T-helper 2 cell treated with Interferon-gamma antibody and Interleukin-4, amounts not matched to agents 100 ng/mL and 5 ng/mL, for 36 hours (primary cell): ENCODE results near the gene SPINT2. TPM values are rescaled to one million over a fixed set of nuclear protein-coding genes. Genes with fewer than 3 reads are reported as not detected.
"Not testable (repeated sequence)": the region's sequence is repeated elsewhere in the genome, so short reads cannot be mapped to it uniquely, and the experiment has no call there.

Source experiments
- intact Hi-C: fragments of 100-400 bp; cut with micrococcal nuclease; formaldehyde crosslinking; loops from one replicate; pipeline ENCODE4 v1.15.1; 2023
- total RNA-seq: library from RNA; stranded (reverse); gene quantifications from 2 replicates; pipeline ENCODE4 v1.2.3, GENCODE V29; 2022

Gene SPINT2, protein sequence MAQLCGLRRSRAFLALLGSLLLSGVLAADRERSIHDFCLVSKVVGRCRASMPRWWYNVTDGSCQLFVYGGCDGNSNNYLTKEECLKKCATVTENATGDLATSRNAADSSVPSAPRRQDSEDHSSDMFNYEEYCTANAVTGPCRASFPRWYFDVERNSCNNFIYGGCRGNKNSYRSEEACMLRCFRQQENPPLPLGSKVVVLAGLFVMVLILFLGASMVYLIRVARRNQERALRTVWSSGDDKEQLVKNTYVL
- 71.0 and 71.3 TPM in 2 replicates for total RNA-seq

DNA sequence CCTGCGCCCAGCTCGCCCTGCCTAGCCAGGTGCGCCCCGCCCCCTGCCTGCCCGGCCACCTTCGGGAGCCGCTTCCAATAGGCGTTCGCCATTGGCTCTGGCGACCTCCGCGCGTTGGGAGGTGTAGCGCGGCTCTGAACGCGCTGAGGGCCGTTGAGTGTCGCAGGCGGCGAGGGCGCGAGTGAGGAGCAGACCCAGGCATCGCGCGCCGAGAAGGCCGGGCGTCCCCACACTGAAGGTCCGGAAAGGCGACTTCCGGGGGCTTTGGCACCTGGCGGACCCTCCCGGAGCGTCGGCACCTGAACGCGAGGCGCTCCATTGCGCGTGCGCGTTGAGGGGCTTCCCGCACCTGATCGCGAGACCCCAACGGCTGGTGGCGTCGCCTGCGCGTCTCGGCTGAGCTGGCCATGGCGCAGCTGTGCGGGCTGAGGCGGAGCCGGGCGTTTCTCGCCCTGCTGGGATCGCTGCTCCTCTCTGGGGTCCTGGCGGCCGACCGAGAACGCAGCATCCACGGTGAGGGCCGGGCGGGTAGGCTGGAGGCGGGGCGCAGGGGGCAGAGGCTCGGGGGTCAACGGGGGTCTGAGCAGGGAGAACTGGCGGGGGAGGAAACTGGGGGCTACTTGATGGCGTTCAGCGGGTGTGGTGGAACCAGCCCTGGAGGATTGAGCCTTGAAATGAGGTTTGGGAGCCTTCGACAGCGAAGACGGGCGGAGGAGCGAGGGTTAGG, at the start of gene SPINT2:
Gene SPINT2 (plus strand): TSS at position 88 of the 727 bp plus-strand sequence. CDS start 320 bp downstream, at position 408.
- intact Hi-C loops = loop anchor here (1.0 to 5.0 kb wide), 4 partner anchors 8 to 357 kb away; partner anchors contain the start of genes CATSPERG, PPP1R14A and SIPA1L3

DNA sequence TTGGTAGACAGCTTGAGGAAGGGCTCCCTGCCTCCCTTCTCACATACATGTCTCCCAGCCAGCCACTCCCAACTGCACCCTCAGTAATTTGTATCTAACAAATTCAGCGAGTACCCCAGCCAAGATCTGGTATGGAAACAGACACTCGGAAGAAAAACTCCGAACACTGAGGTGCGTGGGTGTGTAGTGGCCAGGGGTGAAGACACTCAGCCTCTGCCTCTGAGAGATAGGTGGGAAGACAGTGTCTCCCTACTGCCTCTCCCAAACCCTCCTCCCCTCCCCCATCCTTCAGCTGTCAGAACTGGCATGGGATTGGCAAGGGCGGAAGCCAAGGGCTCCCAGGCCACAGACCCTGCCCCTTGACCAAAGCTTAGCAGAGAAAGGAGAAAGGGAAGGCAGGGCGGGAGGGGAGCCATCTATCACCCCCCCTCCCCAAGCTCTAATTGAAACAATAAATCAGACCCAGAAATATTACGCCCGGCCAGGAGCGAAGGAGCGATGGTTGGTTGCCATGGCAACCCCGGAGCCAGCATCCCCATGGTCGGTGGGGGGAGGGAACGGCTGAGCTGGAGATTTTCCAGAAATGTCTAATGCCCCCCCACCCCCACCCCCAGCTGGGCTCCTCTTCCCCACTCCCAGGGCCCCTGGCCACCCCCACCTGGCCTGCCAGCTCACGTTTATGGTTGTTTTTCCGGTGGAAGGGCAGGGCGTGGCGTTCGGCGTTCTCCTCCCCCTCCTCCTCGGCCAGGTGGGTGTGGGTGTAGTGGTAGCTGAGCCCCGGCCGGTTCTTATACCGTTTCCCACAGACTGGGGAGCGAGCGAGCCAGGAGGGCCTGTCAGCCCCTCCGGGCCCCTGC, 47.4 kb upstream of the SPINT2 start:
- intact Hi-C loops = no loop called here

DNA sequence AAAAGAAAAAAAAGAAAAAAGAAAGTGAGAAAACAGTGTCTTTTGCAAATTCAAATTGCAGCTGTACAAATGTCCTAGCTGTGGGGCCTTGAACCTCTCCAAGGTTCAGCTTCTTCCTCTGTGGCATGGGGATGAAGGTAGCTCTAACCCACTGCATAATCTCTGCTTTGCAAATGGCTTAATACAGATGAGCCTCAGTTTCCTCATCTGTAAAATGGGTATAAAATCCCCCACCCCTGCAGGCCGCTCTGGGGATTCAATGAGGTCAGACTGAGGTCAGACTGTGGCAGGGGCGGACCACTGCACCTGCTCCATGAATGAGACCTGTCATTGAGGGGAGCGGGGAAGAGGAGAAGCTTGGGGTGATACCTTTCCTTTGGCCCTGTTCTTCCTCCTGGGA, 46.2 kb upstream of the SPINT2 start:
- intact Hi-C loops = no loop called here

DNA sequence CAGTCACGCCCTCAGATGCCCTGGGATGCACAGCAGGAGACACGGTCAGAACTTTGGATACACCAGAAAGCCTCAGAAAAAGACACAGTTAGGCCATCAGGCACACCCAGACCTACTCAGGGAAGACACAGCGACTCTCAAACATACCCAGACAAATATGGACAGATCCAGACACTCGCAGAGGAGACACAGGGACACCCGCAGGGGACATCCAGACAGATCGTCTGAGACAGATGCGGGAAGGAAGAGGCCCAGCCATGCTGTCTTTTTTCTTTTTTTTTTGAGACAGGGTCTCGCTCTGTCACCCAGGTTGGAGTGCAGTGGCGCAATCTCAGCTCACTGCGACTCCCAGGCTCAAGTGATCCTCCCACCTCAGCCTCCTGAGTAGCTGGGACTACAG, 45.2 kb upstream of the SPINT2 start:
- intact Hi-C loops = no loop called here

DNA sequence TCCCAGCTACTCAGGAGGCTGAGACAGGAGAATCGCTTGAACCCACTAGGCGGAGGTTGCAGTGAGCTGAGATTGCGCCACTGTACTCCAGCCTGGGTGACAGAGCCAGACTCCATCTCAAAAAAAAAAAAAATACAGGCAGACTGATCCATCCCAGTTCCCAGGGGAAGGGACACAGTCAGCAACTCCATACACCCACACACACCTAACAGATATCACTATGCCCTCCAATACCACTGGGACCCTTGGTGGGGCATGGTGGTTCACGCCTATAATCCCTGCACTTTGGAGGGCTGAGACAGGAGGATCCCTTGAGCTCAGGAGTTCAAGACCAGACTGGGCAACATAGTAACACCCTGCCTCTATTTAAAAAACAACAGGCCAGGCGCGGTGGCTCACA, 43.0 kb upstream of the SPINT2 start:
- intact Hi-C loops = no loop called here

DNA sequence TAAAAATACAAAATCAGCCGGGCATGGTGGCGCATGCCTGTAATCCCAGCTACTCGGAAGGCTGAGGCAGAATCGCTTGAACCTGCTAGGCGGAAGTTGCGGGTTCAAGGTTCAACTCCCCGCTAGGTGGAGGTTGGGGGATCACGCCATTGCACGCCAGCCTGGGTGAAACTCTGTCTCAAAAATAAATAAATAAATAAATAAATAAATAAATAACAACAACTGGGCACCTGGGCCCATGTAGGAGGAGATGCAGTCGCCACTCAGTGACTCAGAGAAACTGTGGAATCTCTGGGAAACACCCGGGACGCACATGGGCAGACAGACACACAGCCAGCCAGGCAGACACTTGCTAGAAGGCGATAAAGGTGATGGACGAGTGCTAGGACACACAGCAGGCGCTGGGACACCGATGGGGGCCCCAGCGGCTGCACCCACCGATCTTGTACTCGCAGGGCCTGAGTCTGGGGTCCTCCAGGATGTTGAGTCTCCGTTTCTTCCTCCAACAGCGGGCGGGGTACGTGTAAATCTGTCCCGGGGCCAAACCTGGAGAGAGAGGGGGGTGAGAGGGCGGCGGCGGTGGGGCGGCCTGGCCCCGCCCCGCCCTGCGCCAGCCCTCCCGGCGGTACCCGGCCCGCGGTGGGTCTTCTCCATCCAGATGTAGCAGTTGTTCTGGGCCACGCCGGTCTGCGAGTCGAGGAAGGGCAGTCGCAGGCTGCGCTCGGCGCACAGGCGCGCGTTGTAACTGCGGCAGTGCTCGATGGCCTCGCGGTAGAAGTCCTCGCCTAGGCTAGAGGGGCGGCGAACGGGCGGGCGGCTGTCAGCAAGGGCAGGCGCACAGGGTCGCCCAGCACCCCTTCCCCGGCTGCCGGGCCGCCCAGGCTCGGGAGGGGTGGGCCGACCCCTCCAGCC, 42.2 kb upstream of the SPINT2 start:
- intact Hi-C loops = no loop called here

DNA sequence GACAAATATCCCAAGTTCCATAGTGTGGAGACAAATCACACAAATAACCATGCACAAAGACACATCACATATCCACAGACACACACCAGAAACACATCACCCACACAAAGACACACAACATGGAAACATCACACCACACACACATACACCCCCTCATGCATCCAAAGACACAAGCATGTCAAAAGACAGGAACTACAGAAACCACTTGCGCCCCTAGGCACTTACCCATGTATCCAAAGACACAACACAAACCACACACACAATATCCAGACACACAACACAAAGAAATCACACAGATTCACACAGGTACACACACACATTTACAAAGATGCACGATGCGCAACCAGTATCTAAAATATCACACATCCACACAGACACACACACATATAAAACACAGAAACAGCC, 41.3 kb upstream of the SPINT2 start:
- intact Hi-C loops = no loop called here

DNA sequence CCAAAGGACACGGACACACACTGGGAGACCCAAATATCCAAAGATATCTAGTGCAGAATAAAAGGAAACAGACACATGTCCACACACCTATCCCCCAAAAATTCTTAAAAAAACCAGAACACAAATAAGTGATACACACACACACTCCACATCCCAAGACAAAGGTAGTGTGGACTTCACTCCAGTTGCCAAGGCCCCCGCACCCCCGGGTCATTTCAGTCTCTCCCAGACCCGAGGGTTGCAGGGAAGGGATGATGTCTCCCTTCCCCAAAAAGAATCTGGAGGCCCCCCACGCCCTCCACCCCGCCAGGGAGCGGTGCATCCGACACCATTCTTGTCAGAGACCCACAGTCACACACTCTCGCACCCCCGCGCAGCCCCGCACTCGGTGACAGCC, 40.8 kb upstream of the SPINT2 start:
- intact Hi-C loops = loop anchor here (1.0 kb wide), 1 partner anchor 128 kb away; no protein-coding TSS in a partner anchor

DNA sequence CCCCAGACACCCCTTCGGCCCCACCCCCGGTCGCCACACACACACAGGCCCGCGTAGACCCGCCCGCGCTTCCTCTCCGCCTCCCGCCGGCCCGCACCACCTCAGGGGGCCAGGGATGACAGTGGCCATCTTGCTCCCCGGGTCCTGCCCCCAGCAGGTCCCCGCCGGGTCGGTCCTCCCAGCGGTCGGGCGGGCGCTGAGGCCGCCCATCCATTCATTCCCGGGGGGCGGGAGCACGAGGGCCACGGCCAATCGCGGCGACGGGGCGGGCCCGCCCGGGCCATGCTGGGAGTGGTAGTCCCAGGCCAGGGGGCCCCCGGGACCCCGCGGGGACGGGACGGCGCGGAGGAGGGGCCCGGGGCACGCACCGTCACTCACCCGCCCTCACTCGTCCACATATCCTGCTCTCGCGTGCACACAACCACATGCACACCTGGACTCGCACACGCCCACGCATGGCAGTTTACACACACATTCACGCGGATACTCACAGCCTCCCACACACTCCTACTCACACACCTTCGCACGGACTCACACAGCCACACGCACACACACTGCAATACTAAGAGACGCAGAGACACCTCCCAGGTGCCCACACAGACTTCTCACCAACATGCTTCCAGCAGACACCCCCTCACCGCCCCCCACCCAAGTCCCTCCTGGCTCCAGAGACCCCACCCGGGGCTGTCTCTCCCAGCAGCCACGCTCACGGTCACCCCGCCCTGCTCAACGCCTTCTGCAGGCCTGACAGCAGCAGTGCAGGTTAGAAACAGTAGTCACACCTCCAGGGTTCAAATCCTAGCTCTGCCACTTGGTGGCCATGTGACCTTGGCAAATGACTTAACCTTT, 40.1 kb upstream of the SPINT2 start, which contains the start of gene DPF1:
Gene DPF1 (minus strand): TSS at position 209 of the 849 bp plus-strand sequence. CDS start 80 bp downstream, at position 129.
- intact Hi-C loops = loop anchor here (1.0 kb wide), 1 partner anchor 129 kb away; no protein-coding TSS in a partner anchor

DNA sequence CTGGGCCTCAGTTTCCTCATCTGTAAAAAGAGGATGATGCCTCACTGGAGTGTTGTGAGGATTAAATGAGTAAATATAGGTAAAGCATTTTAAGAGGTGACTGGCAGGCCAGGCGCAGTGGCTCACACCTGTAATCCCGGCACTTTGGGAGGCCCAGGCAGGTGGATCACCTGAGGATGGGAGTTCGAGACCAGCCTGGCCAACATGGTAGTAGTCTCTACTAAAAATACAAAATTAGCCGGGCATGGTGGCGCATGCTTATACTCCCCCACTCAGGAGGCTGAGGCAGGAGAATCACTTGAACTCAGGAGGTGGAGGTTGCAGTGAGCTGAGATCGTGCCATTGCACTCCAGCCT, 39.5 kb upstream of the SPINT2 start:
- intact Hi-C loops = loop anchor here (1.0 kb wide), 1 partner anchor 130 kb away; no protein-coding TSS in a partner anchor

DNA sequence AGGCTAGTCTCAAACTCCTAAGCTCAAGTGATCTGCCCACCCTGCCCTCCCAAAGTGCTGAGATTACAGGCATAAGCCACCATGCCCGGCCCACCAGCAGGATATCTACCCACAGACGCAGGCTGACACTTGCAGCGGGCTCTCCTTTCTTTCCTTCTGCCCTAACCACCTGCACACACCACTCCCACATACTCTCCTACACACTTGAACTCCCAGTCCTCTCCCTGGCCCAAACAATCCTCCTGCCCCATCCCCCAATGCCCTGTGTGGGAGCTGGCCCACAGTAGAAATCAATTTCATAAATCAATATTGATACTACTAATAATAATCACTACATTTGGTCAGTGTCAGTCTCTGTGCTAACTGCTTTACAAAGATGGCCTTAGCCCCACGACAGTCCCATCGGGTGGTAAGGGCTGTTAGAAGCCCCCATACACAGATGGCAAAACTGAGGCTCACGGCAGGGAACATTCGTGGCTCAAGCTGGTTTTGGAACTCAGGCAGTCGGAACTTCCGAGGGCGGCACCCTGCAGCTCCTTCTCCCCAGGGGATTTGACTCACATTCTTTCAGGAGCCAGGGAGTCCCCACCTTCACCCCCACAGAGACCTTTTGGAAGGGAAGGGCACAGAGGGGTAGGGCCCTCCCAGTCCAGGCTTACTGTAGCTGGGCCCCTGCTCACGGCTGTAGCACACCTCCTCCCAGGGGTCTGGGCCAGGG, 36.9 kb upstream of the SPINT2 start:
- intact Hi-C loops = loop anchor here (2.0 kb wide), 2 partner anchors 109 to 321 kb away; partner anchors contain the start of genes SIPA1L3 and WDR87

DNA sequence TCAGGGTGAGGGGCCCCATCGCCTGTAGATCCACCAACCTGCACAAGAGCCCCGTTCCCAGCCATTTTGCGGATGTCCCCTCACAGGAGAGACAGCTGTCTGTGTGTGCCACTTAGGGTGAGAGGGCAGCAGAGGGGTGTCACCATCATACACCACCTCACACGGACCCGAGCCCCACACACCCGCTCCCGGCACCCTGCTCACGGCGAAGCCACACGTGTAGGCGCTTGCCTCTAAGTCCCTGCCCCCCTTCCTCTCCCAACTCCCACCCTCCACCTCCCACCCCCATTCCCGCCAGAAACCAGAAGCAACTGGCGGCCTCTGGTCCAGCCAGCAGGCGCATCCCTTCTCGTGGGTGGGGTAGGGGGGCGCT, 36.4 kb upstream of the SPINT2 start:
- intact Hi-C loops = loop anchor here (2.0 kb wide), 2 partner anchors 109 to 321 kb away; partner anchors contain the start of genes SIPA1L3 and WDR87

DNA sequence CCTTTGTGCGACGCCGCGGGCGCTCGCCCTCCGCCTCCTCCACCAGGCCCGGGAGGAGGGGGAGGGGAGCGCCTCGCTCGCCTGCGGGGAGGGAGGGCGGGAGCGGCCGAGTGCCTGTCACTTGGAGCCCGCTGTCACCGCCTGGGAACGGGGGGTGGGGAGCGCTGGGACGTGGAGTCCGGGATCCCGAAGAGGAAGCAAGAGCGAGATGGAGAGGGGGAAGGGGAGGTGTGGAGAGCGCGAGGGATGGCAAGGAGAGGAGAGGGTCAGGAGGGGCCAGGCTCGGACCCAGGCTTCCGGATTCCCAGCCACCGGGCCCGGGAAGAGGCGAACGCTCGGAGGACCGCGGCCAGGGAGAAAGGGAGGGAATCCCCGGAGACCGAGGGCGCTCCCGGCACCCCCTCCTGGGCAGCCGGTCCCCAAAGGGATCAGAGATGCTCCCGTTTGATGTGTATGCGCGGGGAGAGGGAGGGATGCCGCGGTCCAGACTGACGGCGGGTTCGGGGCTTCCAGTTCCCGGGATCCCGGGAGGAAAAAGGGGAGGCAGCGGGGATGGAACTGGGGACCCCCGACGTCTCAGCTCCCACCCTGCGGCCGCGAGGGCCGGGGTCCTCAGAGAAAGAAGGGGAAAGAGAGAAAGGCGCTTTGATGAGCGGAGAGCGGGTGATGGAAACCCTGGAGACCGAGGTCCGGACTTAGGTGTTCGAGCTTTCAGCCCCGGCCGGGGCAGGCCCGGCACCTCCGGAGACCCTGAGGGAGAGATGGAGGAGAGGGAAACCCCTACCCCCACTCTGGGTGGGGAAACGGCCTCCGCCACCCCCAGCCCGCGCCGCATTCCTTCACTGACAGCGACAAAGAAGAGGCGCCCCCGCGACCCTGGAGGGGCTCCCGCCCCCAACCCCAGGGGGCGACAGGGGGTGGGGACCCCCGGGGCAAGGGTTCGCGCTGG, 35.6 kb upstream of the SPINT2 start:
- intact Hi-C loops = loop anchor here (2.0 kb wide), 2 partner anchors 108 to 322 kb away; partner anchors contain the start of genes SIPA1L3 and WDR87

DNA sequence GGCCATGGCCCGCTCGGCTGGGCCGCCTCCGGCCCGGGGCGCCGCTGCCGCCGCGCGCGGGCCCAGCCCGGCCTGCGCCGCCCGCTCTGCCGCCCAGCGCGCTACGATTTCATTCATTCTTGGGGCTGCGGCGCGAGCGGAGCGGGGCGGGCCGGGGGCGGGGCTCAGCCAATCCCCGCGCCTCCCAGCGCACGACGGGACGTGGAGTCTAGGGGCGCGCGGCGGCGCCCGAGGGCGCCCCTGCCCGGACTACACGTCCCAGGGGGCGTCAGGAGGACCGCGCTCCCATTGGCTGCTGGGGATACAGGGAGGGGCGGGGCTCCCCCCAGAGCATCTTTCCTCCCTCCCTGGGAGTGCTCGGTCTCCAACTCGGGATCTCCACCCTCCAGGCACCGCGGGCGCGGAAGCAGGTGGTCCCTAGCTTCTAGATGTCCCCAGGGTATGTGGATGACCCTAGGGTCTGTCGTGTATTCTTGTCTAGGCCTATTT, 34.7 kb upstream of the SPINT2 start:
- intact Hi-C loops = loop anchor here (2.0 kb wide), 2 partner anchors 107 to 323 kb away; partner anchors contain the start of genes SIPA1L3 and WDR87

DNA sequence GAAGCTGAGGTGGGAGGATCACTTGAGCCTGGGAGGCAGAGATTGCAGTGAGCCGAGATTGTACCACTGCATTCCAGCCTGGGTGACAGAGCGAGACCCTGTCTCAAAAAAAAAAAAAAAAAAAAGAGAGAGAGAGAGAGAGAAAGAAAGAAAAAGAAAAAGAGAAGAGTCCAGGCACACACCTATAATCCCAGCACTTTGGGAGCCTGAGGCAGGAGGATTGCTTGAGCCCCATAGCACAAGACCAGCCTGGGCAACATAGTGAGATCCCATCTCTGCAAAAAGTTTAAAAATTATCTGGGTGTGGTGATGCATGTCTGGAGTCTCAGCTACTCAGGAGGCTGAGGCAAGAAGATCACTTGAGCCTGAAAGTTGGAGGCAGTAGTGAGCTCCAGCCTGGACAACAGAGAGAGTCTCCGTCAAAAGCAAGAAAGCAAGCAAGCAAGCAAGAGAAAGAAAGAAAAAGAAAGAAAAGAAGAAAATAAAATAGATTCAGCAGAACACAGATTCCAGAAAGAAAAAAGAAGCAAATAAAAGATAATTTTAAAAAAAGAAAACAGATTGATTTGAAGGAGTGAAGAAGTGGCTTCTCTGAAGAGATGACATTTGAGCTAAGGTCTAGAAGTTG, 33.8 kb upstream of the SPINT2 start:
- intact Hi-C loops = not testable (repeated sequence)

DNA sequence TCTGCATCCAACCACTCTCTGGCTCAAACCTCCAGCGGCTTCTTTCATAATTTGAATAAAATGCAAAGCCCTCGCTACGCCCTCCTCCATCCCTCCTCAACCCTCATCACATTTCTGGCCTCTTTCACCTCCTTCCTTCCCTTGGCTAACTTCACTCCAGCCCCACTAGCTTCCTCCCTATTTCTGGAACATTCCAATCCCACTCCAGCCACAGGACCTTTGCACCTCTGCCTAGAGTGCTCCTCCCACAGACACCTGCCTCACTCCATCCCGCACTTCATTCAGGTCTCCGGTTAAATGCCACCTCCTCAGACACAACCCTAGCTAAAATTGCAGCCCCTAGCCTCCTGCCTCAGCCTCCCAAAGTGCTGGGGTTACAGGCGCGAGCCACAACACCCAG, 32.5 kb upstream of the SPINT2 start:
- intact Hi-C loops = no loop called here
